Measurements from ENCODE around the gene TEX261.

TEX261 gene

GRCh38 chr2:70936165-70936978, 58.3 kb downstream of the TEX261 start:
- Histone ChIP-seq H3K36me3 (ENCODE audit: insufficient read depth) (no peaks in the 10 kb centered on the region), H3K27me3 (ENCODE audit: insufficient read depth, low read depth) (no peaks in the 10 kb centered on the region), H3K4me2 (no peak overlapping the region), H3K27ac (no peak overlapping the region), H3K79me2 (ENCODE audit: insufficient read depth, low read depth) (no peaks in the 10 kb centered on the region), H2AFZ (ENCODE audit: low read depth) (no peak overlapping the region), H3K4me1 (ENCODE audit: low read depth, poor library complexity, severe bottlenecking) (no peaks in the 10 kb centered on the region), H4K20me1 (ENCODE audit: insufficient read depth) (no peaks in the 10 kb centered on the region), H3K4me3 (IDR thresholded peaks at IDR 0.05; ENCODE audit: insufficient read depth, low read depth, low read length) (no peak overlapping the region), H3K9ac (no peak overlapping the region)
- no peak for TF ChIP-seq CTCF (conservative IDR thresholded peaks at IDR 0.05; ENCODE audit: low read depth, low read length)
